H1 (cell line): ENCODE data around the gene WNT2. TPM values are rescaled to one million over a fixed set of nuclear protein-coding genes. Genes with fewer than 3 reads are reported as not detected.

Source experiments
- CTCF ChIA-PET: fragments of 300-600 bp; sonication (Branson Sonifier 250); formaldehyde crosslinking; loops from one replicate; lab custom pipeline; 2021; ENCODE audit not compliant: partially characterized antibody; lab: Charles Lee
- POLR2A ChIA-PET: fragments of 300-600 bp; sonication (Branson Sonifier 250); formaldehyde crosslinking; loops from one replicate; lab custom pipeline; 2021; ENCODE audit warnings: inconsistent platforms; ENCODE audit not compliant: partially characterized antibody; lab: Charles Lee
- DNase-seq, 2 experiments: peaks; one replicate each; pipeline versions ENCODE4 v3.0.0 to v3.0.0-alpha.2; 2010 to 2022; ENCODE audit warnings: low spot score in 2 of 2, low read depth in 1 of 2, mixed read lengths in 1 of 2
- FAIRE-seq: peaks from 2 replicates; lab custom pipeline; 2011; peaks lifted over from hg19 to GRCh38; lab: Jason Lieb, UNC
- H2AFZ ChIP-seq: 2 replicates; pipeline ENCODE4 v1.8.1; 2012; ENCODE audit warnings: low read length, inconsistent platforms
- H2AK5ac ChIP-seq: 2 replicates; pipeline ENCODE4 v1.6.1; 2013; ENCODE audit warnings: low read depth, low read length
- H2BK120ac ChIP-seq: replicated peaks from 2 replicates; pipeline ENCODE3; 2013; ENCODE audit warnings: low read depth, low read length, inconsistent platforms
- H2BK12ac ChIP-seq: 2 replicates; pipeline ENCODE4 v1.6.1; 2013; ENCODE audit warnings: low read depth, low read length
- H2BK15ac ChIP-seq: 2 replicates; pipeline ENCODE4 v1.6.1; 2013; ENCODE audit warnings: low read length
- H2BK20ac ChIP-seq: 2 replicates; pipeline ENCODE4 v1.6.1; 2013; ENCODE audit warnings: low read length
- H2BK5ac ChIP-seq: 2 replicates; pipeline ENCODE4 v1.6.1; 2013; ENCODE audit warnings: low read depth, low read length
- H3K14ac ChIP-seq: 2 replicates; pipeline ENCODE4 v1.6.1; 2013; ENCODE audit warnings: inconsistent platforms; ENCODE audit not compliant: insufficient read length
- H3K18ac ChIP-seq: 2 replicates; pipeline ENCODE4 v1.6.1; 2013; ENCODE audit warnings: low read length; ENCODE audit errors: extremely low read depth
- H3K23ac ChIP-seq: 2 replicates; pipeline ENCODE4 v1.6.1; 2013; ENCODE audit warnings: inconsistent platforms; ENCODE audit not compliant: insufficient read length
- H3K23me2 ChIP-seq: 2 replicates; pipeline ENCODE4 v1.6.1; 2013; ENCODE audit warnings: low read depth, low read length
- H3K27ac ChIP-seq: 2 replicates; pipeline ENCODE4 v1.6.1; 2011; ENCODE audit warnings: low read depth, low read length, inconsistent platforms
- H3K27me3 ChIP-seq, 4 experiments: replicated peaks in 1 of 4; 1 replicate in 1 of 4; 2 replicates in 3 of 4; pipeline versions ENCODE4 v1.6.1 to v1.8.1; 2011 to 2013; ENCODE audit warnings: low read length in 3 of 4, mild to moderate bottlenecking in 3 of 4, inconsistent platforms in 2 of 4, mixed read lengths in 2 of 4, moderate library complexity in 1 of 4; ENCODE audit not compliant: control insufficient read depth in 3 of 4, insufficient read depth in 3 of 4; ENCODE audit errors: extremely low read depth in 1 of 4
- H3K36me3 ChIP-seq, 4 experiments: 2 replicates each; pipeline versions ENCODE4 v1.6.1 to v1.8.1; 2011 to 2013; ENCODE audit warnings: mild to moderate bottlenecking in 4 of 4, low read length in 3 of 4, moderate library complexity in 2 of 4, control low read depth in 1 of 4, inconsistent platforms in 1 of 4; ENCODE audit not compliant: insufficient read depth in 4 of 4, control insufficient read depth in 2 of 4
- H3K4ac ChIP-seq: replicated peaks from 2 replicates; pipeline ENCODE3; 2013; ENCODE audit warnings: low read length, low read depth, mixed read lengths, inconsistent platforms; ENCODE audit not compliant: insufficient read length
- H3K4me1 ChIP-seq, 4 experiments: replicated peaks in 1 of 4; 1 replicate in 1 of 4; 2 replicates in 3 of 4; pipeline versions ENCODE4 v1.6.1 to v1.8.1; 2011 to 2013; ENCODE audit warnings: low read length in 3 of 4, inconsistent platforms in 2 of 4, mixed read lengths in 1 of 4; ENCODE audit not compliant: insufficient read depth in 4 of 4, control insufficient read depth in 3 of 4
- H3K4me2 ChIP-seq, 2 experiments: 2 replicates each; pipeline versions ENCODE4 v1.6.1 to v1.8.1; 2011 to 2013; ENCODE audit warnings: low read depth in 2 of 2, low read length in 2 of 2, control low read depth in 1 of 2, inconsistent platforms in 1 of 2, mild to moderate bottlenecking in 1 of 2; ENCODE audit not compliant: insufficient read depth in 1 of 2
- H3K4me3 ChIP-seq, 4 experiments: fragments of 200-600, 300-600 bp in 1 of 4; sonication (generic), shearing (Covaris generic), sonication (Bioruptor Twin) in 1 of 4; 2 replicates each; pipeline versions ENCODE4 v1.5.1 to v1.8.1; 2011 to 2016; ENCODE audit warnings: low read length in 4 of 4, low read depth in 3 of 4, control low read depth in 2 of 4, inconsistent platforms in 2 of 4, mild to moderate bottlenecking in 2 of 4, mixed read lengths in 1 of 4, moderate library complexity in 1 of 4; ENCODE audit not compliant: insufficient read depth in 2 of 4; ENCODE audit errors: extremely low read depth in 1 of 4
- H3K56ac ChIP-seq: replicated peaks from 2 replicates; pipeline ENCODE3; 2013; ENCODE audit warnings: low read depth, mild to moderate bottlenecking, mixed read lengths, low read length, inconsistent platforms; ENCODE audit not compliant: insufficient read length
- H3K79me1 ChIP-seq: 2 replicates; pipeline ENCODE4 v1.6.1; 2013; ENCODE audit warnings: low read depth, low read length, control low read depth
- H3K79me2 ChIP-seq, 2 experiments: 2 replicates each; pipeline versions ENCODE4 v1.6.1 to v1.8.1; 2012 to 2013; ENCODE audit warnings: low read length in 2 of 2, mild to moderate bottlenecking in 2 of 2, inconsistent platforms in 1 of 2; ENCODE audit not compliant: insufficient read depth in 2 of 2, control insufficient read depth in 1 of 2
- H3K9ac ChIP-seq, 4 experiments: replicated peaks in 1 of 4; 1 replicate in 1 of 4; 2 replicates in 3 of 4; pipeline versions ENCODE4 v1.6.1 to v1.8.1; 2011 to 2013; ENCODE audit warnings: low read depth in 3 of 4, low read length in 3 of 4, control low read depth in 2 of 4, mild to moderate bottlenecking in 2 of 4, moderate library complexity in 2 of 4, inconsistent platforms in 1 of 4; ENCODE audit errors: extremely low read depth in 1 of 4
- H3K9me3 ChIP-seq, 2 experiments: 2 replicates each; pipeline versions ENCODE4 v1.6.1 to v1.8.1; 2012 to 2013; ENCODE audit warnings: mild to moderate bottlenecking in 2 of 2, moderate library complexity in 2 of 2, control low read depth in 1 of 2, inconsistent platforms in 1 of 2, low read depth in 1 of 2, low read length in 1 of 2, mixed read lengths in 1 of 2; ENCODE audit not compliant: insufficient read depth in 2 of 2
- H4K20me1 ChIP-seq, 2 experiments: replicated peaks in 1 of 2; 2 replicates each; pipeline versions ENCODE3 to v1.8.1; 2011 to 2013; ENCODE audit warnings: inconsistent platforms in 2 of 2, low read length in 2 of 2, mild to moderate bottlenecking in 1 of 2; ENCODE audit not compliant: insufficient read depth in 2 of 2, control insufficient read depth in 1 of 2
- H4K5ac ChIP-seq: 2 replicates; pipeline ENCODE4 v1.6.1; 2013; ENCODE audit warnings: low read length, low read depth, mixed read lengths, inconsistent platforms; ENCODE audit not compliant: insufficient read length
- H4K8ac ChIP-seq: 2 replicates; pipeline ENCODE4 v1.8.0; 2013; ENCODE audit warnings: mild to moderate bottlenecking, moderate library complexity, low read length, inconsistent platforms; ENCODE audit not compliant: insufficient read depth; ENCODE audit errors: extremely low read depth
- H4K91ac ChIP-seq: replicated peaks from 2 replicates; pipeline ENCODE3; 2013; ENCODE audit warnings: low read length, mixed read lengths, inconsistent platforms; ENCODE audit not compliant: insufficient read length
- CHD1 ChIP-seq: IDR thresholded peaks from 2 replicates; pipeline ENCODE4 v1.6.1; 2012; ENCODE audit warnings: low read depth, low read length, improper control_type of control experiment
- GABPA ChIP-seq: IDR thresholded peaks from 2 replicates; pipeline ENCODE4 v1.6.1; 2011; ENCODE audit warnings: mild to moderate bottlenecking, low read length, moderate library complexity, borderline replicate concordance; ENCODE audit not compliant: insufficient read depth
- HDAC2 ChIP-seq, 2 experiments: fragments of 300-600 bp in 1 of 2; sonication (generic) in 1 of 2; IDR thresholded peaks; 2 replicates each; pipeline ENCODE4 v1.6.1; 2011 to 2012; ENCODE audit warnings: low read depth in 2 of 2, low read length in 2 of 2, mild to moderate bottlenecking in 2 of 2, moderate library complexity in 2 of 2, borderline replicate concordance in 1 of 2, inconsistent platforms in 1 of 2
- RNF2 ChIP-seq: fragments of 200-900, 300-1000 bp; sonication (generic); IDR thresholded peaks from 2 replicates; pipeline ENCODE4 v1.7.1; 2016; ENCODE audit warnings: borderline replicate concordance, low read depth, mild to moderate bottlenecking, antibody characterized with exemption, low read length; ENCODE audit not compliant: poor library complexity, severe bottlenecking; ENCODE audit errors: missing control alignments
- SIN3A ChIP-seq, 2 experiments: IDR thresholded peaks in 1 of 2; conservative IDR thresholded peaks in 1 of 2; 2 replicates each; pipeline ENCODE4 v1.6.1; 2011 to 2012; ENCODE audit warnings: low read length in 2 of 2, improper control_type of control experiment in 1 of 2, low read depth in 1 of 2, mild to moderate bottlenecking in 1 of 2
- SP2 ChIP-seq: IDR thresholded peaks from 2 replicates; pipeline ENCODE4 v1.6.1; 2012; ENCODE audit warnings: mild to moderate bottlenecking, low read length, inconsistent platforms
- SUZ12 ChIP-seq: fragments of 200-600 bp; sonication (generic); IDR thresholded peaks from 2 replicates; pipeline ENCODE4 v1.6.1; 2012; ENCODE audit warnings: mild to moderate bottlenecking, inconsistent platforms, low read length, moderate library complexity, mixed read lengths
- TEAD4 ChIP-seq: IDR thresholded peaks from 2 replicates; pipeline ENCODE4 v1.6.1; 2012; ENCODE audit warnings: low read depth, low read length, inconsistent platforms, mixed read lengths
- WGBS, 2 experiments: shearing (Covaris generic) in 1 of 2; methylation state at CpG; one replicate each; pipeline versions ENCODE4 v1.1.6 to v1.1.7; 2013 to 2015; ENCODE audit warnings: low lambda C conversion rate in 2 of 2, mixed read lengths in 2 of 2, inconsistent platforms in 1 of 2, low coverage in 1 of 2, missing lambda C conversion rate in 1 of 2; ENCODE audit not compliant: insufficient replicate concordance in 2 of 2, insufficient coverage in 1 of 2, insufficient read length in 1 of 2; ENCODE audit errors: extremely low coverage in 1 of 2, missing lambda C conversion rate in 1 of 2; 5-methylcytosine and 5-hydroxymethylcytosine counted together
- polyA plus RNA-seq, 7 experiments: library from polyadenylated mRNA; depleted of rRNA in 3 of 7; stranded (reverse) in 5 of 7; unstranded in 2 of 7; fragments of >200 nt in 5 of 7; fragments of 200-250 nt in 2 of 7; gene quantifications; 1 replicate in 5 of 7; 2 replicates in 1 of 7; 4 replicates in 1 of 7; pipeline versions ENCODE4 v1.2.1 to v1.2.3, GENCODE V29; 2011 to 2013; ENCODE audit warnings: missing spikeins in 2 of 7, mixed read lengths in 2 of 7
- total RNA-seq: library from RNA; stranded (reverse); fragmentation: NEBNext Ultra II Directional; extraction: Animal tissue kit (Norgen Biotek cat#: 25700); gene quantifications from 2 replicates; pipeline ENCODE4 v1.2.1, GENCODE V29; 2021
- TF ChIP-seq, protein P1 (sequence below): IDR thresholded peaks from 2 replicates; pipeline ENCODE4 v1.6.1; 2012; ENCODE audit warnings: inconsistent platforms
- TF ChIP-seq, protein P2 (sequence below): IDR thresholded peaks from 2 replicates; pipeline ENCODE4 v1.6.1; 2012; ENCODE audit warnings: low read length, inconsistent platforms

WNT2 gene
- total and polyA plus RNA-seq, 2 of the 8 experiments (the other 6 are each of a cell fraction or from before 2014, with no cell fraction given): not detected

DNA sequence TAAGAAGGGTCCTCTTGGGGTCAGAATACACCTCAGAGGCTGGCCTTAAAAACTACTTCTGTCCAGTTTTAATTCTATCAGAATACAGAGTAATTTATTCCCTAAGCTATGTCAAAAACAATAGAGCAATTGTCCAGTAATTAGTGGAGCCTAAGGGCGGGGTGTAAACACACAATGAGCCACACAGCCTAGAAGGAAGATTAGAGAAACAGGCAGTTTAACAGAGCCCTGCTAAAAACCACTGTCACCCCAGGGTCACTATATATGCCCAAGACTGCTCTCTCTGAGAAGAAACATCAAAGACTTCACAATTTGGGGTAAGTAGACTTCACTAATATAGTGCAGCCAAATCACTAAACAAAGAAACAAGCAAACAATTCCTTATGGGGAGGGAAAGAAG is 27.2 kb upstream of the WNT2 start:
- no peak for DNase-seq
- 90% methylated on average over 1 of the region's 1 CpG; no CpG with 5 or more reads in 1 of the 2 experiments for WGBS, 2 experiments
- Histone ChIP-seq H3K23ac (no peak overlapping the region), H2BK15ac (no peak overlapping the region), H4K8ac (no peak overlapping the region), H3K4ac (no peak overlapping the region), H2BK120ac (no peak overlapping the region), H3K9me3 (no peaks in the 10 kb centered on the region), H3K23me2 (no peaks in the 10 kb centered on the region), H3K79me1 (no peaks in the 10 kb centered on the region), H3K27me3 (0 out of 7 replicates have a peak, but pooled peaks cover 0 to 2% (median 0%) of the 10 kb centered on the region in 4 experiments), H3K18ac (no peak overlapping the region), H3K4me3 (no peak overlapping the region), H3K4me2 (no peak overlapping the region), H3K79me2 (no peaks in the 10 kb centered on the region), H2AFZ (no peak overlapping the region), H3K14ac (no peak overlapping the region), H4K91ac (no peak overlapping the region), H3K27ac (no peak overlapping the region), H4K20me1 (no peaks in the 10 kb centered on the region), H4K5ac (no peak overlapping the region), H3K9ac (no peak overlapping the region), H2BK20ac (no peak overlapping the region), H2AK5ac (no peak overlapping the region), H2BK12ac (no peak overlapping the region), H3K56ac (no peak overlapping the region), H2BK5ac (no peak overlapping the region), H3K4me1 (0 out of 7 replicates have a peak, but pooled peaks cover 0 to 2% (median 0%) of the 10 kb centered on the region in 4 experiments), H3K36me3 (no peaks in the 10 kb centered on the region)
- ChIA-PET POLR2A (no interaction called here), CTCF (interaction anchor here (0.7 to 1.8 kb wide), 3 partner anchors 17 to 36 kb away, joined by 3 to 5 read pairs (median 3); no protein-coding TSS in a partner anchor)
- no peak for FAIRE-seq
- TF ChIP-seq SUZ12 (no peak), SIN3A (conservative IDR thresholded peaks at IDR 0.05 in 1 of 2, IDR thresholded peaks at IDR 0.05 in 1 of 2; ENCODE audit: low read depth in 1 of 2, low read length in 2 of 2) (no peak), HDAC2 (IDR thresholded peaks at IDR 0.05; ENCODE audit: borderline replicate concordance in 1 of 2, low read depth in 2 of 2, low read length in 2 of 2) (no peak), CHD1 (no peak), GABPA (no peak), SP2 (no peak), TEAD4 (no peak), RNF2 (no peak)
- TF ChIP-seq, protein P1, sequence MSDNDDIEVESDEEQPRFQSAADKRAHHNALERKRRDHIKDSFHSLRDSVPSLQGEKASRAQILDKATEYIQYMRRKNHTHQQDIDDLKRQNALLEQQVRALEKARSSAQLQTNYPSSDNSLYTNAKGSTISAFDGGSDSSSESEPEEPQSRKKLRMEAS: no peak
- TF ChIP-seq, protein P2, sequence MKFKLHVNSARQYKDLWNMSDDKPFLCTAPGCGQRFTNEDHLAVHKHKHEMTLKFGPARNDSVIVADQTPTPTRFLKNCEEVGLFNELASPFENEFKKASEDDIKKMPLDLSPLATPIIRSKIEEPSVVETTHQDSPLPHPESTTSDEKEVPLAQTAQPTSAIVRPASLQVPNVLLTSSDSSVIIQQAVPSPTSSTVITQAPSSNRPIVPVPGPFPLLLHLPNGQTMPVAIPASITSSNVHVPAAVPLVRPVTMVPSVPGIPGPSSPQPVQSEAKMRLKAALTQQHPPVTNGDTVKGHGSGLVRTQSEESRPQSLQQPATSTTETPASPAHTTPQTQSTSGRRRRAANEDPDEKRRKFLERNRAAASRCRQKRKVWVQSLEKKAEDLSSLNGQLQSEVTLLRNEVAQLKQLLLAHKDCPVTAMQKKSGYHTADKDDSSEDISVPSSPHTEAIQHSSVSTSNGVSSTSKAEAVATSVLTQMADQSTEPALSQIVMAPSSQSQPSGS: no peak
